HG03095 (cell line): ENCODE data around the gene SLC35B4.
A peak's percentile ranks its signal among the peaks of the same experiment; 100 is the strongest.

Experiments used
- ATAC-seq: cut with Tn5 transposase; IDR thresholded peaks from one replicate; pipeline ENCODE4 v1.9.1; 2021; ENCODE audit warnings: moderate library complexity; ENCODE audit not compliant: unreplicated experiment

SLC35B4 gene, protein sequence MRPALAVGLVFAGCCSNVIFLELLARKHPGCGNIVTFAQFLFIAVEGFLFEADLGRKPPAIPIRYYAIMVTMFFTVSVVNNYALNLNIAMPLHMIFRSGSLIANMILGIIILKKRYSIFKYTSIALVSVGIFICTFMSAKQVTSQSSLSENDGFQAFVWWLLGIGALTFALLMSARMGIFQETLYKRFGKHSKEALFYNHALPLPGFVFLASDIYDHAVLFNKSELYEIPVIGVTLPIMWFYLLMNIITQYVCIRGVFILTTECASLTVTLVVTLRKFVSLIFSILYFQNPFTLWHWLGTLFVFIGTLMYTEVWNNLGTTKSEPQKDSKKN

GRCh38 chr7:134316539-134317344, at the start of gene SLC35B4:
Gene SLC35B4, minus strand, starts transcription at chr7:134316930. Its CDS starts 179 bp downstream, at chr7:134316751.
- ATAC-seq = peak; percentile 99

DNA sequence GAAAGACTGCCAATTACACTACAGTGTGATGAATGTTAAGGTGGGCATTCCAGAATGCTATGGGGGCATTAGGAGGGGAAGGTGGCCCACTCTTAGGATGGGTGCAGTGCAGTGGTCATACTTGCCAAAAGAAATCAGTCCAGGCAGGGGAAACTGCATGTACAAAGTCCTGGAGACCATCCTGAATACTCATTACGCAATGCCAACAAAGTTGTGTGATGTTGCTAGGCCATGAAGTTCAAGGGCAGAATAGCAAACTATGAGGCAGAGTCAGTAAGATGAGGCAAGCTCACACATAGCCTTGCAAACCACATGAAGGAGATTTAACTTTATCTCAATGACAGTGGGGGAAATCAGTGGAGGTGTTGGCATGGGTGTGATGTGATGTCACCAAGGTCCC, 49.8 kb upstream of the SLC35B4 start:
- no peak for ATAC-seq

DNA sequence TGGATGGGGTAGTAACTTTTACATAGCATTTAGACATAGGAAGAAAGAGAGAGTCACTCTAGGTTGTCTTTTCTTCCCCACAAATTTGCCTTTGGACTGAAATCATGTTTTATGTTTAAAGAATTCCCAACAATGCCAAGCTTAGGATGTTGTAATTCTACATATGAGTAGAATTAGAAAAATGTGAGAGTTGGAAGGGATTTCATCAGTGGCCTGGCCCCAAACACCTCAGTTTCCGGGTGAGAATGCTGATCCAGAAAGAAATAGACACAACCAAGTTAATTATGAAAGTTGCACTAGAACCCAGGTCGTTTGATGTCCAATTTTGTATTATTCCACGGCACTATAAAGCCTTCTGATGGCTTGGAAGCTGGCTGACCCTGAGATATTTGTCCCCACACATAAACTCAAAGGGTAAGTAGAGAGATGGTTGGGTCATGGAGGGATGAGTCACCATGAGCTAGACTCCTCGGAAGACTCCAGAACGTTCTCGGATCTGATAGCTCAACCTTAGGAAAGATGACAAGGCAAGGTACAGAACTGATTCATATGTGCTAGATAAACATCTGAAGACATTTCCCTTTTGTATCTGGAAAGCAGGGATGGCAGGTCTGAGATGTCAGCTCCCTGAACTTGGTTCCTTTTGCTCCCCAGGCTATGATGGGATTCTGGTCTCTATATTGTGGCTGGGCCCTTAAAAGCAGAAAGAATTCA, 48.8 kb upstream of the SLC35B4 start:
- ATAC-seq = no peak

DNA sequence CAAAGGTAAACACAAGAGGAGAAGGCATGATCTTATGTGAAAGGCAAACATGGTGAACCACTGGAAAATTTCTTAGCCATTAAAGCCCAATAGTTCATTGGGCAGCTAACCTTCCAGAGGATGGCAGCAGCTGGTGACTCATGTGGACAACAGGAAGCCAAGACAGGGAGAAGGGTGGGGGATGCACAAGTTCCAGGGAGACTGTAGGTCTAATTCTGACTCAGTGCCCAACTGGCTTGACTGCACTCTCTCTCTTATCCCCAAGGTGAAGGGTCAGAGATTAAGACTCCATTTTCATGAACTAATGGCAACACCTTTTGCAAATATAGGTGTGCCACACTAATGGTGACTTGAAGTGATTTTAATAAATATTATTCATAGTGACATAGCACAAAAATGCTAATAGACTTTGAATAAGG, 47.9 kb upstream of the SLC35B4 start:
- no peak for ATAC-seq

DNA sequence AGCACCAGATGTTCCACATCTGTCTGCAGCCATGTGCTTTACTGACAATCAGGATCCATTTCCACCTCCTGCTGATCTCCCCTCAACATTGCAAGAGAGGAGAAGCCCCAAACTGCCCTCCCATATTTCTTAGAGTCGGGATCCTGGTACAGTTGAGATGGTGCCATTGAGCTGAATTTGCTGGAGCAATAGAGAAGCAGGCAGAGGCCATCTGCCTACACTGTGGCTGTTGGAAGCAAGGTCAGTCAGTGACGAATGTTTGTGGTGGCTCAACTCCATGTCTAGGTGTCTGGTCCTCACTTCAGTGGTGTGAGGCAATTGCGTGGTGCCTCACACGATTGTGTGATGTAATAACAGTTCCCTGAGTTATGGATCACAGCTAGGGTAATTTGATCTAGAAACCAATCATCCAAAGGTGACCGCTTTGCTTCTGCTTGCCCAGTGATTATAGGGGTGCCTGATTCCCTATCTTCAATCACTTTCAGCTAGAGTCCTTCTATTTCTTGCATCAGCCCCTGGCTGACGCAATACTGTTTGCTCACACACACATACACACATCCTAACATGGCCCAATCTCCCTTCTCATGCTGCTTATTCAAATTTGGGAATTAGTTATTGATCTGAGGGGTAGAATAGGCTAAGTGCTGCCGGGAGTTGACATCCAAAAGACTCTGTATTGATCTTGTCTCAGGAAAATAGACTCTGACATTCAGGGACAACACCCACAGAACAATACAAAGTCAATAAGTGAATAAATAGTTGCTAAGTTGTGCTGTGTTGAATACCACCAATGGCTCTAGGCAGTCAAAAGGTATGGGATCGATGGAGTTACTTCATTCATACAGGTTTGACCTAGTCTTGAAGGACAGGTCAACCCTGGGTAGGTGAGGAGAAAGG, 46.1 kb upstream of the SLC35B4 start:
- no peak for ATAC-seq

- no peak for ATAC-seq
Observed at GRCh38 chr7:134359787-134360432, 43.2 kb upstream of the SLC35B4 start.

DNA sequence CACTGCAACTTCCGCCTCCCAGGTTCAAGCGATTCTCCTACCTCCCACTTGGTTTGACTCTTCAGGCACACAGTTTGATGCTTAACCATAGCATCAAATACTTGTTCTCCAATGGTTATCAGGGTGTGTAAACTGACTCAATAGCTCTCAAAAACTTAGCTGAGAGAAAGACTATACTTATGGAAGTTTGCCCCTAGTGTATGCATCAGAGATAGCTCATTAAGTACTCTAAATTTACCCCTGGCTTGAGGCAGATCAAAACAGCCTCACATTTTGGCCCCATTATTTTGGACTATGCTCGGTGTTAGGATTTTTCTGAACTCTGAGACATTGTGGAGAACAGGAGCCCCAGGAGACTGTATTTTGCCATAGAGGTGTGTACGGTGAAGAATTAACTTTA, 40.8 kb upstream of the SLC35B4 start:
- ATAC-seq = no peak

DNA sequence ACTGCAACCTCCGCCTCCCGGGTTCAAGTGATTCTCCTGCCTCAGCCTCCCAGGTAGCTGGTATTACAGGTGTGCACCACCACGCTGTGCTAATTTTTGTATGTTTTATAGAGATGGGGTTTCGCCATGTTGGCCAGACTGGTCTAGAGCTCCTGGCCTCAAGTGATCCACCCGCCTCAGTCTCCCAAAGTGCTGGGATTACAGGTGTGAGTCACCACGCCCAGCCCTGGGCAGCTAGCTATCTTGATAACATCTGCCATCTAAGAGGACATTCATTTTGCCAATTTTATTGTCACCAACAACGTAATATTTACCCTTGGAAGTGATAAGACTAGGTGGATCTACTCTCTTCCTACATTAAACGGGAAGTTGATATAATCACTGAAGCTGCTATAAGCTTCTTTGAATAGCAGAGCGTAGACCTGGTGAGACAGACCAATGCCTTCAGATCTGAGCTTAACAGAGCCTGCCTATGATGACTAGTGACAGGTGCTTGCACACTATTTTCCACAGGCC, 39.7 kb upstream of the SLC35B4 start:
- no peak for ATAC-seq

DNA sequence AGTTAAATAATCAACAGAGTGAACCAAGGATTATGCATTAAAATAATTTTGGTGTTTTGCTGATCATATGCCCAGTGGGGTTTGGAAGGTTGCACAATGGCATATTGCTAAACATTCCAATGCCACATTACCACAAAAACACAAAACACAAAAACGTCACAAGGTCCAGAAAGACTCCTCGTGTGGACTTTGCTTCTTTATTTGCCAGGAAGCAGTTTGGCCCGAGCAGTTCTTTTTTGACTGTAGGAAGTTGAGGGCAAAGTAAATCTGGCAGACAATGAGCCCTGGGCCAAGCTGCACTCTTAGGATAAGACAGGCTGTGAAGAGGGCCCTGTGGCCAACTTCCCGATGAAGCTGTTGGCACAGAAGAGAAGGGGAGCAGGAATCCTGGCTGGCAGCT, 39.2 kb upstream of the SLC35B4 start:
- ATAC-seq = no peak

DNA sequence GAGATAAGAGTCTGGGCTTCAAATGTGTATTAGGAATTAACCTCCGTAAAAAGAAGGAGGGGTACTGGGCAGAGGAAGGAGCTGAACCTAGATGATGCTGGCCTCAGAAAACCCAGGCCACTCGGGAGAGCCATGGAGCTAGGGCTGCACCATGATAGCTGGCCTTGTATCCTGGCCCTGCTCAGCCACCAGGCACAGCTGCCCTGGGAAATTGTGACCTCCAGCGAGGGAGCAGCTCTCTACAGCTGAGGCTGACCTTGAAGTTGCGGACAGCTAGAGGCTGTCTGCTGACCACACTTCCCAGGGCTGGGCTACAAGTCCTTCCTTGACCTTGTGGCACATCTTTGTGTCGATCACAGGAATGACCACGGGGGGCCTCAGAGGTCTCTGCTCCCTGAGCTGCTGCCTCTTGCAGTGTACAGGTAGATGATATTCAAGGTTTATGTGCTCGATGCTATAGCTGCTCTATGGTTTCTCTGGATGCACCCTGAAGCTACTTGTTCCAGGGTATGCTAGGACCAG, 38.3 kb upstream of the SLC35B4 start:
- no peak for ATAC-seq

GRCh38 chr7:134353411-134353810, 36.7 kb upstream of the SLC35B4 start:
- ATAC-seq = no peak

GRCh38 chr7:134351424-134351823, 34.7 kb upstream of the SLC35B4 start:
- ATAC-seq = no peak

GRCh38 chr7:134350709-134351108, 34.0 kb upstream of the SLC35B4 start:
- ATAC-seq = no peak

DNA sequence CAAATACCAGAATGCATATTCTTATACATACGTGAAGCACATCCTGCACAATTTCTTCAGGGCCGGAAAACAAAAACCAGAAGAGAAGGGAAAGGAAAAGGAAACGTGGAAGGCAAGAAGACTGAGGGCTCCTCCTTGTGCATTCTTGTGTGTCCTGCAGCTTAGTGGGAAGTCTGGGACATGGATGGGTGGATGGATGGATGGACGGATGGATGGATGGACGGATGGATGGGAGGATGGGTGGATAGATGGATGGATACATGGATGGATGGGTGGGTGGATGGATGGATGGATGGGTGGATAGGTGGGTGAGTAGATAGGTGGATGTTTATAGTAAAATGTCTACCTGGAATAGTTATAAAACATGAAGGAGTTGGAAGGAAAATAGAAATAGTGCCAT, 30.8 kb upstream of the SLC35B4 start:
- ATAC-seq = no peak

DNA sequence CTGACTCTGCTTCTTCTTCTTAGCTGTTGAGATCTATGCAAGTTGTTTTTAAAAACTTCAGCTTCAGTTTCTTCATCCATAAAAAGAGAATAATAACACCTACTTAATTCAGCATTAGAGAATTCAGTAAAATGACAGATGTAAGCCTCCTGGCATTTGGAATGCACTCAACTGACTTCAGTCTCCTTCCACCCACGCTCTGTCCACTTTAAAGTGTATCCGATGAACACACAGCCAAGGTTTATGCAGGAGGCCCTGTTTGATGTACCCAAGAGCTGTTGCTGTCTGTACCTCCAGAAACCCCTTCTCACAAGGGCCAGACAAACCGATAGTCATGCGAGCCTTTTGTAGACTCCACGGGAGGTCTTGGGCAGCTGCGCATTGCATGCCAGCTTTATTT, 27.1 kb upstream of the SLC35B4 start:
- ATAC-seq = no peak

DNA sequence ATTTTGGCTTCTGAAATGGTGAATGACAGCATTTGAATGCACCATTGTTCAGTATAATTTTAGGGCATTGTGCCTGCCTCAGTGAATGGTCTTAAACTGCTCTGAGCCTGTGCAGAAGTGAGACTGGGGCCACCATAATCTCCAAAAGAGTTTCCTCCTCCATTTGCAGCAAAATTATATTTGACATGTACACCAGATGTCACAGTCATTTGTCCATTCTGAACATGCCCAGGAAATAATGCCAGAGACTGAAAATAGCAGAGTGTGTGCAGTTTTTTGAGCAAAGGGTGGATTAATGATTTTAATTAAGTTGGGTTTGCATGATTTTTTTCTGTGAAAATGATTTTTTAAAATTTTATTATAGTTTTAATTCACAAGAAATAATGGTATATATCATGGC, 26.4 kb upstream of the SLC35B4 start:
- no peak for ATAC-seq

DNA sequence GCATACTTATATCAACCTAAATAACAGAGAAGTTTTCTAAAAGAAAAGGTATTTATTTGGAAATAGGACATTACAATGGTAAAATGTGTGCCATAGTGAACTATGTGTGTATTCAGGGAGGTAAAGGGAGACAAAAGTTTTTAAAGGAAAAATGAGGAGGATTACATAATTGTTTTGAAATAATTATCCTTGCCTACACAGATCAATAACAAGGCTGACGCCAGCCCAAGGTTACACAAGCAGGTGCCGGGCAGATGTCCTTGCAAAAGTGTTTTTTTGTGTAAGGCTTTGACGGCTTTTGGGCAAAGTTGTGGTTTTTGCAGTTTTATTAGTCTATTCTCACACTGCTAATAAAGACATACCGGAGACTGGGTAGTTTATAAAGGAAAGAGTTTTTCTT, 22.7 kb upstream of the SLC35B4 start:
- ATAC-seq = no peak

DNA sequence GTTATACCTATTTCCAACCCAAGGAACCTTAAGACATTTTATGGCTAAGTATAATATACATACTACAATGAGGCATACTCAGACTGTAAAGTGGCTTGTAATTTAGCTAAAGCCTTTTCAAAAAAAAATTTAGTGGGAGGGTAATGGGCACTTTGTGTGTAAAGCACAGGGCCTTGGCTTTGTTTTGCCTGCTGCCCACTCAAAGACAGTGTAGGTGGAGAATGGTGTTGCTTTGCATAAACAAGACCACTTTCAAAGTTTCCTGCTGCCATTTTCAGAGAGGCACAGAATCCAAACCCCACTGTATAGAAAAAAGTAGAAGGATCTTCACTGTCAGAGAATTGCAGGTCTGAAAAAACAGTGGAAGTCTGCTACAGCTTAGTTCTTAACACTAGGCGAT, 21.2 kb upstream of the SLC35B4 start:
- no peak for ATAC-seq

- no peak for ATAC-seq
Observed at GRCh38 chr7:134334408-134334807, 17.7 kb upstream of the SLC35B4 start.

DNA sequence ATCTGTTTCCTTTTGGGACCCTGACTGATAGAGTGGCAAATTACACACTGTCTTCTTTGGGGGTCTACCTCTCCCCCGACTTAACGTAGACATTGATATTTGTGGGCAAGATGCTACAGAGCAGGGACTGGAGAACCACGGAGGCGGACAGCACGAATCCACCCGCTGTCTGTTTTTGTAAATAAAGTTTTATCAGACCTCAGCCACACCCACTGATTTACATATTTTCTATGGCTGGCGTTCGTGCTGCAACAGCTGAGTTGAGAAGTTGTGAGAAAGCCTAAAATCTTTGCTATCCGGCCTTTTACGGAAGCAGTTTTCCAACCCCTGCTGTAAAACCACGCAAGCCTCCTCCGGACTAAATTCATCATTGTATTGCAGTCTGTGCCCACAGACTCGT, 17.2 kb upstream of the SLC35B4 start:
- no peak for ATAC-seq
